Chondrocyte (in vitro differentiated cells): Measurements from ENCODE around the gene SDS. TPM values are rescaled to one million over a fixed set of nuclear protein-coding genes. Genes with fewer than 3 reads are reported as not detected.

Source experiments
- DNase-seq: peaks from one replicate; pipeline ENCODE4 v3.0.0; 2021; ENCODE audit warnings: mixed read lengths, low spot score
- H3K27ac Mint-ChIP-seq: one replicate; pipeline ENCODE4 v1.8.0; 2021; ENCODE audit warnings: mild to moderate bottlenecking, moderate library complexity, mixed read lengths; ENCODE audit not compliant: unreplicated experiment
- H3K27me3 Mint-ChIP-seq: 2 replicates; pipeline ENCODE4 v1.8.0; 2021; ENCODE audit warnings: low read depth, mixed read lengths
- H3K36me3 Mint-ChIP-seq: 2 replicates; pipeline ENCODE4 v1.8.0; 2021; ENCODE audit warnings: low read depth, mixed read lengths
- H3K4me1 Mint-ChIP-seq: 2 replicates; pipeline ENCODE4 v1.8.0; 2021; ENCODE audit warnings: low read depth, mild to moderate bottlenecking, mixed read lengths
- H3K4me3 Mint-ChIP-seq: one replicate; pipeline ENCODE4 v1.8.0; 2021; ENCODE audit warnings: mild to moderate bottlenecking, moderate library complexity, mixed read lengths; ENCODE audit not compliant: unreplicated experiment
- H3K9me3 Mint-ChIP-seq: 2 replicates; pipeline ENCODE4 v1.8.0; 2021; ENCODE audit warnings: low read depth, mixed read lengths
- total RNA-seq: library from RNA; stranded (reverse); gene quantifications from 3 replicates; pipeline ENCODE4 v1.2.1, GENCODE V29; 2021
- TF ChIP-seq, protein P1 (sequence below): fragments of 200-600 bp; sonication (generic); IDR thresholded peaks from 2 replicates; pipeline ENCODE4 v1.5.0; 2021; ENCODE audit warnings: antibody characterized with exemption, mild to moderate bottlenecking, moderate library complexity

The SDS gene
- total RNA-seq, 1 donor from 2014 or later: not detected

DNA sequence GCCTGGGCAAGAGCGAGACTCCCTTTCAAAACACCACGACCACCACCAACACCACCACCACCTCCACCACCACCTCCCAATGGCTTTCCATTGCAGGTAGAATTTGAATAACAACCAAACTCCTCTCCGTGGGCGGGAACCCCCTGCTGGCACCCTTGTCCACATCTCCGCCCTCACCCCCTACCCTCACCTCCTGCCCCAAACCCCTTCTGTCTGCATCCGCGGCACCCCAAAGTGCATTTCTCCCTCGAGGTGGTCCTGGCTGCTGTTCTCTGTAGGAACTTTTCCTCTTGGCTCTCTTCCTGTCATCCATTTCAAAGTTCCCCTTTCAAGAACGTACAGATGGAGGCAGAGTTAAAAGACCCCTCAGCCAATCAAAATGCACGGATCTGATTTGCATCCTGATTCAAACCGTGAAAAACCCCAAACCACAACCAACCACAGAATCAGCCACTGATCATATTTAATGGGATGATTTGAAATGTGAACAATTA lies 22.3 kb upstream of the SDS start:
- no peak overlapping the region for H3K27ac Mint-ChIP-seq
- H3K4me1 Mint-ChIP-seq: peaks cover 20% of the 10 kb centered on the region
- H3K27me3 Mint-ChIP-seq: peaks cover 5% of the 10 kb centered on the region
- peaks cover 6% of the 10 kb centered on the region for H3K9me3 Mint-ChIP-seq
- no peak overlapping the region for H3K4me3 Mint-ChIP-seq
- TF ChIP-seq, protein P1, sequence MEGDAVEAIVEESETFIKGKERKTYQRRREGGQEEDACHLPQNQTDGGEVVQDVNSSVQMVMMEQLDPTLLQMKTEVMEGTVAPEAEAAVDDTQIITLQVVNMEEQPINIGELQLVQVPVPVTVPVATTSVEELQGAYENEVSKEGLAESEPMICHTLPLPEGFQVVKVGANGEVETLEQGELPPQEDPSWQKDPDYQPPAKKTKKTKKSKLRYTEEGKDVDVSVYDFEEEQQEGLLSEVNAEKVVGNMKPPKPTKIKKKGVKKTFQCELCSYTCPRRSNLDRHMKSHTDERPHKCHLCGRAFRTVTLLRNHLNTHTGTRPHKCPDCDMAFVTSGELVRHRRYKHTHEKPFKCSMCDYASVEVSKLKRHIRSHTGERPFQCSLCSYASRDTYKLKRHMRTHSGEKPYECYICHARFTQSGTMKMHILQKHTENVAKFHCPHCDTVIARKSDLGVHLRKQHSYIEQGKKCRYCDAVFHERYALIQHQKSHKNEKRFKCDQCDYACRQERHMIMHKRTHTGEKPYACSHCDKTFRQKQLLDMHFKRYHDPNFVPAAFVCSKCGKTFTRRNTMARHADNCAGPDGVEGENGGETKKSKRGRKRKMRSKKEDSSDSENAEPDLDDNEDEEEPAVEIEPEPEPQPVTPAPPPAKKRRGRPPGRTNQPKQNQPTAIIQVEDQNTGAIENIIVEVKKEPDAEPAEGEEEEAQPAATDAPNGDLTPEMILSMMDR: no peak
- DNase-seq: peak; percentile 54
- H3K36me3 Mint-ChIP-seq: peaks cover 6% of the 10 kb centered on the region

DNA sequence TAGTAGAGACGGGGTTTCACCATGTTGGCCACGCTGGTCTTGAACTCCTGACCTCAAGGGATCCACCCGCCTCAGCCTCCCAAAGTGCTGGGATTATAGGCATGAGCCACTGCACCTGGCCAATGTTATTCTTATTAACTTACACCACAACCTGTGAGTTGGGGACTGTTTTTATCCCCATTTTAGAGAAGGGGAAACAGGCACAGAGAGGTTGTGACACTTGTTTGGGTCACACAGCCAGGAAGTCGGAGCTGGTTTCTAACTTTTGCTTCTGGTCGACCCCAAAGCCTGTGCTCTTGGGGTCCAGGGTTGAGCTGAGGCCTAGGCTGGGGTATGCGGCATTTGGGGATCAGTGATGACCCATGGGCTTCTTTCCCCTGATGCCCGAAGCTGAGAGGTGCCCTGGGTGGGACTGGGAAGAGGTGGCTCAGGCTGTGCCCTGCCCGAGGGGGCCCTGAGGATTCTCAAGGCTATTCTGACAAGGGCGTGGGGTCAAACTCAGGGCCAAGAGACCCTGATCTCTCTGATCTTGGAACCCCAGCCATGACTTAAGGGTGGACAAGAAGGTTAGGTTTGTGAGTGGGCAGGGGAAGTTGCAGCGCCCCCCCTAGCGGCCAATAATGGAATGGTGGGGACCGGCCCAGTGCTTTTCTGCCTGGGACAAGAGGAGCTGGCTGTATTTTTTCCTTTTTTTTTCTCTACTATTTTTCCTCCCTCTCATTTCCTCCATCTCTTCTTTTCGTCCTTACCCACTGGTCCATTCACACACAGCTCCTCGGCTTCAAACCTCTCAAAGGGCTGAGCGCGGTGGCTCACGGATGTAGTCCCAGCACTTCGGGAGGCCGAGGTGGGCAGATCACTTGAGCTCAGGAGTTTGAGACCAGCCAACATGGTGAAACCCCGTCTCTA lies 21.5 kb upstream of the SDS start:
- peaks cover 20% of the 10 kb centered on the region for H3K4me1 Mint-ChIP-seq
- H3K36me3 Mint-ChIP-seq: peaks cover 5% of the 10 kb centered on the region
- DNase-seq: peak; percentile 60
- TF ChIP-seq, protein P1: peak; percentile 94
- peaks cover 5% of the 10 kb centered on the region for H3K27me3 Mint-ChIP-seq
- H3K27ac Mint-ChIP-seq: no peak overlapping the region
- H3K9me3 Mint-ChIP-seq: peaks cover 3% of the 10 kb centered on the region
- H3K4me3 Mint-ChIP-seq: no peak overlapping the region

DNA sequence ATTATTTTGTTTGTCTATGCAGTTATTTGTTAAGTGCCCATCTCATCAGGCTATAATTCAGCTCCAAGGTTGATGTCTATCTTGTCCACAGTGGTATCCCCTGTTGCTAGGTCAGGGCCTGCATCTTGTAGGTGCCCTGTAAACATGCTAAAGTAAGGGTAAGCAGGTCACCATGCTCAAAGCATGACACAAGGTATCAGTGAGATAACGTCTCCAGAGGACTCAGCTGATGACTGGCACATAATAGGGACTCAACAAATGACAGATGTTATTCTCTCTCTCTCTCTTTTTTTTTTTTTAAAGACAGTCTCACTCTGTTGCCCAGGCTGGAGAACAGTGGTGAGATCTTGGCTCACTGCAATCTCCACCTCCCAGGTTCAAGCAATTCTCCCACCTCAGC lies 20.8 kb upstream of the SDS start:
- H3K36me3 Mint-ChIP-seq: peaks cover 2% of the 10 kb centered on the region
- H3K27ac Mint-ChIP-seq: no peak overlapping the region
- H3K4me3 Mint-ChIP-seq: no peak overlapping the region
- DNase-seq: no peak
- H3K9me3 Mint-ChIP-seq: no peaks in the 10 kb centered on the region
- TF ChIP-seq, protein P1: no peak
- H3K27me3 Mint-ChIP-seq: peaks cover 2% of the 10 kb centered on the region
- H3K4me1 Mint-ChIP-seq: peaks cover 20% of the 10 kb centered on the region

DNA sequence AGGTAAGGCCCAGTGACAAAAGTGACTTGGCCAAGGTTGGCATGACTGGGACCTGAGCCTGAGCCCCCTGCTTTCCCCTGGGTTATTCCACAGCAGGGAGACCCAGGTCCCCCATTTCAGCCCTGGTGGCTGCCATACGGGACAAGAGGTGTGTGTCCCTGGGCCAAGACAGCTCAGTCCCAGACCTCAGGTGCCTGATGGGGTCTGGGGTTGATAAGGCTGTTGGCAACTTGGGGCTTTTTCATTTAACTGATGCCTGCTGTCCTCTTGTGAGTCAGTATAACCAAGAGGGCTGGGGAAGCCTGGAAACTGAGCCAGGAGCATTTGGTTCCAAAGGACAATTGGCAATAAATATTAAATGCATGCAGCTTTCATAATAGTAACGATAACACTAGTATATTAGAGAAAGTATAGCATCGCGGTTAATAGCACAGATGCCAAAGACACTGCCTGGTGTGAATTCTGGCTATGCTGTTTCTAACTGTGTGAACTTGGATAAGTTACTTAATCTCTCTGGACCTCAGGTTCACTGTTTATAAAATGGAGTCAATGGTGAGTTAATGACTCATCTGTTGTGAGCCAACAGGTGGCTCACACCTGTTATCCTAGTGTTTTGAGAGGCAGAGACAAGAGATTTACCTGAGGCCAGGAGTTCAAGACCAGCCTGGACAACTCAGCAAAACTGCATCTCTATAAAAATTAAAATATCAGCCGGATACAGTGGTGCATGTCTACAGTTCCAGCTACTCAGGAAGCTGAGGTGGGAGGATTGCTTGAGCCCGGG lies 19.4 kb upstream of the SDS start:
- Mint-ChIP-seq H3K4me1 (peaks cover 20% of the 10 kb centered on the region), H3K9me3 (no peaks in the 10 kb centered on the region), H3K36me3 (peaks cover 2% of the 10 kb centered on the region), H3K4me3 (peak overlapping the region; percentile 98), H3K27ac (no peak overlapping the region), H3K27me3 (peaks cover 3% of the 10 kb centered on the region)
- TF ChIP-seq, protein P1: no peak
- DNase-seq: no peak
